ENCODE data around the gene GLI1.
"Not testable (repeated sequence)": the region's sequence is repeated elsewhere in the genome, so short reads cannot be mapped to it uniquely, and the experiment has no call there.

GRCh38 chr12:57514246-57514645 lies 54.7 kb downstream of the GLI1 start:
- not testable (repeated sequence) for TF ChIP-seq CTCF (IDR thresholded peaks at IDR 0.05; ENCODE audit: insufficient read depth, low read length); POLR2AphosphoS5 (IDR thresholded peaks at IDR 0.05; ENCODE audit: low read depth); REST (IDR thresholded peaks at IDR 0.05; ENCODE audit: insufficient replicate concordance, low read depth); GABPA (IDR thresholded peaks at IDR 0.05; ENCODE audit: low read depth)
